GM12865 (cell line): ENCODE results near the gene LMOD3.
A peak's percentile ranks its signal among the peaks of the same experiment; 100 is the strongest.

Experiments used
- DNase-seq: peaks from one replicate; pipeline ENCODE4 v3.0.0; 2010; ENCODE audit warnings: low read depth
- H3K4me3 ChIP-seq: 2 replicates; pipeline ENCODE4 v1.5.1; 2011; ENCODE audit warnings: mild to moderate bottlenecking, low read depth, low read length, control low read depth
- CTCF ChIP-seq: IDR thresholded peaks from 2 replicates; pipeline ENCODE4 v1.5.1; 2011; ENCODE audit warnings: low read length, control low read depth, low read depth, inconsistent platforms; ENCODE audit not compliant: insufficient read depth; ENCODE audit errors: missing control alignments

The LMOD3 gene

DNA sequence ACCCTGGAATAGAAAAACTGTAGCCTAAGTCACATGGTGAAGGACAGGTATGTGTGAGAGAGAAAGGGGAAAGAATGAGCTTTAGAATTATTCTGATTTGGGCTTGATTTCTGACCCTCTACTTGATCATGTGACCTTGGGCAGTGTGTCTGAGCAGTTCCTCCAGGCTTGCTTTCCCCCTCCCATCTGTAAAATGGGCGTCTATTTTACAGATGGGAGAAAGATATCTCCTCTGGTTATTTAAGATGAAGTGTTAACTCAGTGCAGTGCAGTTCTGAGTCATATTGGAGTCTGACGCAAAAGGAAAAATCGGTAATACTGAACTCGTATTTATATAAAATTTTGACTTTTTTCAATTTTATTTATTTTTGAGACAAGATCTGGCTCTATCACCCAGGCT is 38.1 kb upstream of the LMOD3 start:
- no peak overlapping the region for H3K4me3 ChIP-seq
- DNase-seq: no peak
- no peak for TF ChIP-seq CTCF

- no peak overlapping the region for H3K4me3 ChIP-seq
- TF ChIP-seq CTCF: no peak
- no peak for DNase-seq
Measured at GRCh38 chr3:69160107-69160506, 37.7 kb upstream of the LMOD3 start.

DNA sequence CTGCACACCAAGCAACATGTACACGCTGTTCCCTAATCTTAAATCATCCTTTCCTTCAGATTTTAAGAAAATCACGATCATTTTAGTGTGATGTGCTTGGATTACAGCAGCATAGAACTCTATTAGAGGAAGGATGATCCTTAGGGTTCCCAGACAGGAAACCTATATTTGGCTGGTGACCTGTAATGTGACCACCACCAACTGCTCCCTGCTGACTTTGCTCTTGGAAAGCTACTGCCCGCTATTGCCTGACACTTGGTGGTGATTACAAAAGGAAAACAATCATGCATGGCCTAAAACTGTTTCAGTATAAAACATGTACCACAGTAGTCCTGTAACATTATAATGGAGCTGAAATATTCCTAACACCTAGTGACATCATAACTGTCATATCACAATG is 27.2 kb upstream of the LMOD3 start:
- H3K4me3 ChIP-seq: no peak overlapping the region
- TF ChIP-seq CTCF: no peak
- DNase-seq: no peak

DNA sequence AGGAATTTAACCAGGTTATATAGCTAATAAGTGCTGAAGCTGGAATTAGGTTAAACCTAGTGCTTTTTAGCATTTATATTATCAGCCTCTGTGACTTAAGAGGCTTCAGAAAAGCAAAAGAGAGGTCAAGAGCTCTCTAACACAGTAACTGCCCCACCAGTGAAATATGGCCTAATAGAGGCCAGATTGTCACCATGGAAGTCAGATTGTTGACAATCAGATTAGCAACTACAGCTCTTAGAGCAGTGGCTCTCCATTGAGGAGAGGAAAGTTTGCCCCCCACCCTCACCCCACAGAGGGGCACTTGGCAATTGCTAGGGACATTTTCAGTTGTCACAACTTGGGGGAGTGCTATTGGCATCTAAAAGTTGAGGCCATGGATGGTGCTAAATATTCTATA is 23.3 kb upstream of the LMOD3 start:
- DNase-seq: no peak
- TF ChIP-seq CTCF: no peak
- no peak overlapping the region for H3K4me3 ChIP-seq

- peak; percentile 7 for DNase-seq
- no peak for TF ChIP-seq CTCF
- H3K4me3 ChIP-seq: no peak overlapping the region
Measured at GRCh38 chr3:69144631-69145245, 22.3 kb upstream of the LMOD3 start.

DNA sequence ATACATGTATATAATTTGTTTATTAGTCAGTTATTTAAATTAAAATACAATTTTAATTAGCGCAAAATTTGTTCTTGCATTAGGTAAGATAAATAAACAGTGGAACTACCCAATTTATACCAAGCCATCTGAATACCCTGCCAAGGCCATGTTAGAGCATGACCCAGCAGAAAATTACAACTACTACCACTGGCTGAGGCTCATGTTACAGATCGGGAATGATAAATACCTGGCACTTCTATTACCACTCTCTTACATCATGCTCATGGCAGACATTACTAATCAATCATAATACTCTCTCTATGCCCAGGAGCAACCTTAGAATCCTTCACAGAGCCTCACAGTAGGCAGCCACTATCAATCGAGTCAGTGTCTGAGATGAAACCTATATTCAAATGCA is 21.2 kb upstream of the LMOD3 start:
- no peak for DNase-seq

More for the DNA sequence above, 21.2 kb upstream of the LMOD3 start:
- TF ChIP-seq CTCF: no peak
- H3K4me3 ChIP-seq: no peak overlapping the region
